ENCODE results near the gene NISCH. TPM values are rescaled to one million over a fixed set of nuclear protein-coding genes. Genes with fewer than 3 reads are reported as not detected.
A peak's percentile ranks its signal among the peaks of the same experiment; 100 is the strongest.

The NISCH gene
- total RNA-seq, 1 donor from 2014 or later: 71.6 TPM

DNA sequence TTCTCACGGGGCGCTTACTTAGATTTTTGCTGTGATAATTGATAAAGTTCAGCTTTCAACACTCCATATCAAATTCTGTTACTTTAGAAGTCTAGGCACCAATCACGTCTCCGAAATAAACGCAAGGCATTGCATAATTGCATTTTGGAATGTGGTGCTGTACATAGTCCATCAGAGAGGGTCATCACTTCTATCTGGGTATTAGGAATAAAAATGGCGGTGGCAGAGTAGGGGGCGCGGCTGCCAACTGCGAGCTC, 80.6 kb downstream of the NISCH start:
- DNase-seq (ENCODE audit: low spot score): no peak

DNA sequence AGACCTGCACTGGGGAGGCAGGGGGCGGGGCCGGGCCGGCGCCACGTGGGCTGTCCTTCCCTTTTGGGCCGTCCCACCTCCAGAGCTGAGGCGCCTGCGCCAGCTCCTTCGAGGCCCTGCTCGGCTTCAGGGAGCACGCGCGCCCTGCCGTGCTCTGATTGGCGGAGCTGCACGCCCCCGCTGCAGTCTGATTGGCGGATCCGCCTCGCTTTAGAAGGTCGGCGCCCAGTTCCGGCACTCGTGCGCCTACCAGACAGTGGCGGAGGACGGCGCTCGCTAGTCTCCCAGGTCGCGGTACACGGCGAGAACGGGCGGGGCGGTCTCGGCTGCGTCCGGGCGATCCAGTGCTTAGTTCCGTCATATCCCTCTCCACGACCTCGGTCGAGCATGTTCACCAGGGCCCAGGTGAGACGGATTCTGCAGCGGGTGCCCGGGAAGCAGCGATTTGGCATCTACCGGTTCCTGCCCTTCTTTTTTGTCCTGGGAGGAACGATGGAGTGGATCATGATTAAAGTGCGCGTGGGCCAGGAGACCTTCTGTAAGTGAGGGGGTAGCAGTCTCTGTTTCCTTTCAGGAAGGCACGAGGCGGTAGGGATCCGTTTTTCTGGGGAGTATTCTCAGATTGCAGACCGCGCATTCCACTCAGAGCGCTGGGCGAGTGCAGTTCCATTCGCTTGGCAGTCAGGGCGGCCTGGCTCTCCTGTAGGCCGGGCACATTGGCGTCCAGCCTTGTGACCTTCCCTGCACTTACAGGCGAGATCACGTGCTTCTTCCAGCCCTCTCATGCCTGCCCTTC, 81.2 kb downstream of the NISCH start, which contains the start of gene UQCC5:
Gene UQCC5 (plus strand): TSS at position 237 of the 796 bp plus-strand sequence. CDS start 151 bp downstream, at position 388.
- peak; percentile 99 for DNase-seq (ENCODE audit: low spot score)

DNA sequence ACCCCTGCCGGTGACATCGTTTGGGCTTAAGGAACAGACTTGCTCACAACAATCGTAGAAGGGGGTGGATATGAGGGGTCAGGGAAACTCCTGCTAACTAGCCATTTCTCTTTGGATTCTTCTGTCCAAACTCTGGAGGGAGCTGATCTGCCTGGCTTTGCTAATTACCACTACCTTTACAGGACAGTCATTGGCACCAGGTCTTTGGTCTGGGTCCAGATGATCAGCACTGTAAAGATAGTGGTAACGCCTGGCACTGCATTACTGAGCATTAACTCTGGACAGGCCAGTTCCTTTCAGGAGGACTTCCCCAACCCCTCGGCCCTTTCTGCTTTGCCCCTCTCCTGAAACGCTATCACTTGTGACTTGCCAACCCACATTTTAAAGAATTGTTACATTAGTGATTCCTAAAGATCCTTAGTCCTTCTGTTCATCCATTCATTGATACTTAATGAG, 81.8 kb downstream of the NISCH start:
- no peak for DNase-seq (ENCODE audit: low spot score)

DNA sequence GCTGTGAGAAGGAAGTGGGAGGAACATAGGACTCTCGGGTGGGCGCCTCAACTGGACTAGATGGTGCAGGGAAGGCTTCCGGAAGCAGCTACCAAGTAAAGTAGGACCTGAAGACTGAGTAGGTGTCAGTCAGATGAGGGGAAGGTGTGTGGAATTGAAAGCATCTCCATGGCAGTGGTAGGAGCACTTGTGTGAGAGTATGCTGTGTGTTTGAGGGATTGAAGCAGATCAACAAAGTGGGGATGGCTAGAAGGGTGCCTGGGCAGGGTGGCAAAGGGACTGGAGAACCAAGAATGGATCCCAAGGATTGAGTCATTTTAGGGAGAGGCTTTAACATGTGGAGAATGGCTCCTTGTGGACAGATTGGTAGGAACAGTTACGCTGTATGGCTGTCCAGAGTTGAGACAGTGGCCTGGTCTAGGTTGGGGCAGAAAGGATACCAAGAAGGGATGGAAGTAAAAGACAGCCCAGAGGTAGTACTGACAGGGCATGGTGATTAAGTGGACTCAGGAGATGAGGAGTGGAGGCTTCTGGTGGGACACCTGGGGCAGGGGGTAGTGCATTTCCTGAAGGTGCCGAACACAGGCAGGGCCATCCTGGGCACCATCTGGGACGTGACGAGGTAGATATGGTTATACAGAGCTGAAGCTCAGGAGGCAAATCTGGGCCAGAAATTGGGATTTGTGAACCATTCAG, 82.5 kb downstream of the NISCH start:
- DNase-seq (ENCODE audit: low spot score): no peak

DNA sequence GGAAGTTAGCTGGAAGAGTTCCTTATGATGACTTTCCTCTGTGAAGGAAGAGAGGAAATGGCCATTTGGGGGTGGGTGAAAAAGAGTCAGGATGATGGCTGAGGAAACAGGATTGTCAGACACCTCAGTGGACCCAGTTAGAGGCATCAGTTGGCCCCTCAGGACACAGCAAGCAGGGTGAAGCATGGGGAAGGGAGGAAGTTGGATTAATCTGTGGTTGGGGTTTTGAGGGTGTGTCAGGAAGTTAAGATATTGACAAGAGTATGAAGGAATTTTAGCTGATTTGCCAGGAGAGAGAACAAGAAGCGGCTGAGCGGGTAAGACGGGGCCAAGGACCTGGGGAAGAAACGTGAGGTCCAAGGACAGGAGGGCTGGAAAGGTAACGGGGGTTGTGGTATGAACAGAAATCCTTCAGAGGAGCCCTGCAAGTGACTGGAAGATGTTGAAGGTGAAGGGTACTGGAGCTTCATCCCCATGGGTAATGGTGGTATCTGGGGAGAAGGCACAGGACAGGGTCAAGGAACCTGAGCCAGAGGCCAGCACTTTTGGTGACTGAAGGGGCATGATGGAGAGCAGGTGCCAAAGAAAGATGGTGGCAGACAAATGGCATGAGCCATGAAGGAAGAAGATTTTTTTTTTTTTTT, 83.7 kb downstream of the NISCH start:
- no peak for DNase-seq (ENCODE audit: low spot score)

DNA sequence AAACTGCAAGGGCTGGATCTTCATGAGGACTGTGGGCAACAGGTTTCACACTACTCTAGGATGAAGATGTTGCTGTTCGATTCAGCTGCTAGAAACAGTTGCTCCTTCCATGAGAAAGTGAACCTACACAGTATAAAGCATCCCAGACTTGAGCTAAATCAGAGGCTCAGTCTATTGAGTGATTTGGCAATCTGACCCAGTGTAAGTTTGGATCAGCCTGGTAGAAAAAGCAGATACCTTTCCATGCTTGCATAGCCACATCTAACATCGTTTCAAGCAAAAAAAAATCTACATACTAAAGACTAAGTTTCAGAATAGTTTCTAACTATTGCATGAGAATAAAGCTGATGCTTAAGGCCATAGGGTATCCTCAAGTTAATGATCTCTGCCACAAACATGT, 85.6 kb downstream of the NISCH start:
- DNase-seq (ENCODE audit: low spot score): no peak

Other genes starting within 250 kb of the NISCH start
- gene TLR9, start 230.0 kb upstream of the NISCH start, total RNA-seq: 0.19 TPM
- 52.4 TPM for gene TWF2, start 216.4 kb upstream of the NISCH start, total RNA-seq
- 26.8 TPM for gene PPM1M, start 209.8 kb upstream of the NISCH start, total RNA-seq
- gene WDR82, start 177.0 kb upstream of the NISCH start, total RNA-seq: 52.7 TPM
- 14.1 TPM for gene GLYCTK, start 167.8 kb upstream of the NISCH start, total RNA-seq
- 9.9 TPM for gene DNAH1, start 139.3 kb upstream of the NISCH start, total RNA-seq
- 66.6 TPM for gene BAP1, start 45.6 kb upstream of the NISCH start, total RNA-seq
- 10.1 TPM for gene PHF7, start 44.9 kb upstream of the NISCH start, total RNA-seq
- 144 TPM for gene SEMA3G, start 10.5 kb upstream of the NISCH start, total RNA-seq
- gene TNNC1, start 1.6 kb upstream of the NISCH start, total RNA-seq: not detected
- gene STAB1, start 39.7 kb downstream of the NISCH start, total RNA-seq: 557 TPM
- 38.5 TPM for gene NT5DC2, start 78.3 kb downstream of the NISCH start, total RNA-seq
- 23.2 TPM for gene UQCC5, start 81.0 kb downstream of the NISCH start, total RNA-seq
- 94.0 TPM for gene PBRM1, start 230.3 kb downstream of the NISCH start, total RNA-seq
- gene GNL3, start 230.4 kb downstream of the NISCH start, total RNA-seq: 113 TPM

All from mesenteric fat pad (tissue), 1 donor.